Transverse colon (tissue), 4 donors: Measurements from ENCODE around the gene COX8C. TPM values are rescaled to one million over a fixed set of nuclear protein-coding genes. Genes with fewer than 3 reads are reported as not detected.
"Not testable (repeated sequence)": the region's sequence is repeated elsewhere in the genome, so short reads cannot be mapped to it uniquely, and the experiment has no call there.

Experiments
- DNase-seq: peaks from one replicate; pipeline ENCODE4 v3.0.0-alpha.2; 2019
- H3K27ac ChIP-seq, 4 donors: fragments of 200-600 bp; sonication (generic); 2 replicates each; pipeline ENCODE4 v1.5.1; 2016 to 2018; ENCODE audit warnings: inconsistent platforms in 4 of 4
- H3K27me3 ChIP-seq: fragments of 200-600 bp; sonication (generic); 2 replicates; pipeline ENCODE4 v1.5.1; 2017; ENCODE audit warnings: inconsistent platforms
- H3K36me3 ChIP-seq, 4 donors: fragments of 200-600 bp; sonication (generic); 2 replicates each; pipeline ENCODE4 v1.5.1; 2017 to 2019; ENCODE audit warnings: inconsistent platforms in 4 of 4
- H3K4me1 ChIP-seq, 4 donors: fragments of 200-600 bp; sonication (generic); 2 replicates each; pipeline ENCODE4 v1.5.1; 2017 to 2020; ENCODE audit warnings: inconsistent platforms in 4 of 4
- H3K4me3 ChIP-seq, 4 donors: fragments of 200-600 bp; sonication (generic); 1 replicate in 1 of 4; 2 replicates in 3 of 4; pipeline versions ENCODE4 v1.5.1 to v1.6.1; 2017 to 2019; ENCODE audit warnings: inconsistent platforms in 4 of 4
- H3K9me3 ChIP-seq, 2 donors: fragments of 200-600 bp; sonication (generic); 2 replicates each; pipeline ENCODE4 v1.5.1; 2017 to 2019; ENCODE audit warnings: inconsistent platforms in 2 of 2
- EP300 ChIP-seq: sonication (generic); formaldehyde crosslinking; IDR thresholded peaks from one replicate; pipeline ENCODE4 v1.6.1; 2017; ENCODE audit warnings: antibody characterized with exemption, low read depth
- POLR2A ChIP-seq: fragments of 450-650 bp; IDR thresholded peaks from one replicate; pipeline ENCODE4 v1.6.1; 2016; ENCODE audit warnings: antibody characterized with exemption, mild to moderate bottlenecking, moderate library complexity
- POLR2AphosphoS5 ChIP-seq, 3 donors: sonication (generic); formaldehyde crosslinking; IDR thresholded peaks; one replicate each; pipeline ENCODE4 v1.6.1; 2016; ENCODE audit warnings: antibody characterized with exemption in 3 of 3
- WGBS, 2 donors: methylation state at CpG; one replicate each; pipeline ENCODE4 v1.1.5; 2018; ENCODE audit warnings: low coverage in 1 of 2; 5-methylcytosine and 5-hydroxymethylcytosine counted together
- in situ Hi-C, 4 donors: fragments of 200-750 bp; cut with MboI; loops; one replicate each; pipeline versions ENCODE4 v1.15.0 to v1.15.1; 2017; ENCODE audit warnings: low sequenced_read_pairs in 3 of 4, low pct_ligation_motif_present in 1 of 4, low pct_unique_long_range_greater_than_20kb in 1 of 4
- intact Hi-C: fragments of 100-400 bp; cut with DNase I; formaldehyde crosslinking; loops from one replicate; pipeline ENCODE4 v1.15.1; 2023; ENCODE audit warnings: low total_unique reads
- small RNA-seq, 4 donors: library from RNA; depleted of rRNA; stranded (forward); fragments of <200 nt; gene quantifications; one replicate each; pipeline ENCODE3, GENCODE V24; 2016
- total RNA-seq, 4 donors: library from RNA; depleted of rRNA; stranded (reverse); fragments of >200 nt; gene quantifications; one replicate each; pipeline ENCODE4 v1.1.0, GENCODE V29; 2016
- TF ChIP-seq, protein P1 (sequence below), 5 experiments: fragments of 200-600 bp in 3 of 5; fragments of 450-650 bp in 2 of 5; sonication (generic) in 3 of 5; IDR thresholded peaks; 1 replicate in 2 of 5; 2 replicates in 3 of 5; pipeline ENCODE4 v1.5.1; 2016 to 2017; ENCODE audit warnings: antibody characterized with exemption in 5 of 5, inconsistent platforms in 3 of 5, mild to moderate bottlenecking in 2 of 5, moderate library complexity in 1 of 5

COX8C gene
- total RNA-seq, 4 donors from 2014 or later: not detected

DNA sequence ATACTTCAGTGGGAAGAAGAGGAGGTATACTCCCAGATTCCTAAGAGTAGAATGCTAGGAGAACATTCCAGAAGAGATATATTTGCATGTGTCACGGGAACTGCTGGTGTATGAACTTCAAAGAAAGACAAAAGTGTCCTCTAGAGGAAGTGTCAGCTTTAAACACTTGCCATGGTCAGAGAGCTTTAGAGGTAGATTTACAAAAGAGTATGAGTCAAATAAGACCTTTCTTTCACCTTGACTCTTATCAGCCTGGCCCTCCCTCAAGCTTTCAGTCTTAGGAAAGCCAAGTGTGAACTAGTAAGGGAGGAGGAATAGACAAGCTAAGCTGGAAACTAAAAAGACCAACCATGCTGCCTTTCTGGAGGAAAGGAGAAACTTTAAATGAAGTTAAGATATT is 34.7 kb downstream of the COX8C start:
- no peak for TF ChIP-seq POLR2A
- TF ChIP-seq, protein P1, sequence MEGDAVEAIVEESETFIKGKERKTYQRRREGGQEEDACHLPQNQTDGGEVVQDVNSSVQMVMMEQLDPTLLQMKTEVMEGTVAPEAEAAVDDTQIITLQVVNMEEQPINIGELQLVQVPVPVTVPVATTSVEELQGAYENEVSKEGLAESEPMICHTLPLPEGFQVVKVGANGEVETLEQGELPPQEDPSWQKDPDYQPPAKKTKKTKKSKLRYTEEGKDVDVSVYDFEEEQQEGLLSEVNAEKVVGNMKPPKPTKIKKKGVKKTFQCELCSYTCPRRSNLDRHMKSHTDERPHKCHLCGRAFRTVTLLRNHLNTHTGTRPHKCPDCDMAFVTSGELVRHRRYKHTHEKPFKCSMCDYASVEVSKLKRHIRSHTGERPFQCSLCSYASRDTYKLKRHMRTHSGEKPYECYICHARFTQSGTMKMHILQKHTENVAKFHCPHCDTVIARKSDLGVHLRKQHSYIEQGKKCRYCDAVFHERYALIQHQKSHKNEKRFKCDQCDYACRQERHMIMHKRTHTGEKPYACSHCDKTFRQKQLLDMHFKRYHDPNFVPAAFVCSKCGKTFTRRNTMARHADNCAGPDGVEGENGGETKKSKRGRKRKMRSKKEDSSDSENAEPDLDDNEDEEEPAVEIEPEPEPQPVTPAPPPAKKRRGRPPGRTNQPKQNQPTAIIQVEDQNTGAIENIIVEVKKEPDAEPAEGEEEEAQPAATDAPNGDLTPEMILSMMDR (IDR thresholded peaks at IDR 0.05): no peak
- TF ChIP-seq EP300: no peak
- TF ChIP-seq POLR2AphosphoS5 (IDR thresholded peaks at IDR 0.05): no peak
- no peak overlapping the region for H3K4me3 ChIP-seq
- peaks cover 5% of the 10 kb centered on the region for H3K27me3 ChIP-seq
- in situ Hi-C loops (no loop called here), intact Hi-C loops (no loop called here)
- H3K4me1 ChIP-seq: no peaks in the 10 kb centered on the region
- no peaks in the 10 kb centered on the region for H3K36me3 ChIP-seq
- H3K9me3 ChIP-seq: no peaks in the 10 kb centered on the region
- no peak overlapping the region for H3K27ac ChIP-seq
- 29 to 50% methylated on average over 1 of the region's 1 CpG for WGBS, 2 donors
- no peak for DNase-seq

DNA sequence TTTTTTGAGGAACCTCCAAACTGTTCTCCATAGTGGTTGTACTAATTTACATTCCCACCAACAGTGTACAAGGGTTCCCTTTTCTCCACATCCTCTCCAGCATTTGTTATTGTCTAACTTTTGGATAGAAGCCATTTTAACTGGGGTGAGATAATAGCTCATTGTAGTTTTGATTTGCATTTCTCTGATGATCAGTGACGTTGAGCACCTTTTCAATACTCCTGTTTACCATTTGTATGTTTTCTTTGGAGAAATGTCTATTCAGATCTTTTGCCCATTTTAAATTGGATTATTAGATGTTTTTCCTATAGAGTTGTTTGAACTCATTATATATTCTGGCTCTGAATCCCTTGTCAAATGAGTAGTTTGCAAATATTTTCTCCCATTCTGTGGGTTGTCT is 37.3 kb downstream of the COX8C start:
- H3K4me3 ChIP-seq, intact Hi-C loops, in situ Hi-C loops, H3K27me3 ChIP-seq, H3K36me3 ChIP-seq, H3K27ac ChIP-seq, DNase-seq, H3K9me3 ChIP-seq, H3K4me1 ChIP-seq: not testable (repeated sequence)
- WGBS, 2 donors: 20 to 64% methylated on average over 1 of the region's 1 CpG

DNA sequence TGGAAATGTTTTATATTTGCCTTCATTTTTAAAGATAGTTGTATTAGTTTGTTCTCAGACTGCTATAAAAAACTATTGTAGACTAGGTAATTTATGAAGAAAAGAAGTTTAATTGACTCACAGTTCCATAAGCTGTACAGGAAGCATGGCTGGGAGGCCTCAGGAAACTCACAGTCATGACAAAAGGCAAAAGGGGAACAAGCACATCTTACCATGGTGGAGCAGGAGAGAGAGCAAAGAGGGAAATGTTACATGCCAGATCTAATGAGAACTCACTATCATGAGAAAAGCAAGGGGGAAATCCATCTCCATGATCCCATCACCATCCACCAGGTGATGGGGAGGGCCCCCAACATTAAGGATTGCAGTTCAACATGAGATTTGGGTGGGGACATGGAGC is 48.2 kb downstream of the COX8C start:
- Histone ChIP-seq H3K4me1 (no peaks in the 10 kb centered on the region), H3K4me3 (no peak overlapping the region), H3K27ac (no peak overlapping the region), H3K9me3 (peaks cover 0 to 3% of the 10 kb centered on the region in 2 donors), H3K27me3 (no peaks in the 10 kb centered on the region), H3K36me3 (no peaks in the 10 kb centered on the region)
- no peak for TF ChIP-seq POLR2AphosphoS5 (IDR thresholded peaks at IDR 0.05)
- TF ChIP-seq, protein P1 (IDR thresholded peaks at IDR 0.05): no peak
- no peak for TF ChIP-seq EP300
- no peak for TF ChIP-seq POLR2A
- in situ Hi-C loops (no loop called here), intact Hi-C loops (no loop called here)
- no peak for DNase-seq

DNA sequence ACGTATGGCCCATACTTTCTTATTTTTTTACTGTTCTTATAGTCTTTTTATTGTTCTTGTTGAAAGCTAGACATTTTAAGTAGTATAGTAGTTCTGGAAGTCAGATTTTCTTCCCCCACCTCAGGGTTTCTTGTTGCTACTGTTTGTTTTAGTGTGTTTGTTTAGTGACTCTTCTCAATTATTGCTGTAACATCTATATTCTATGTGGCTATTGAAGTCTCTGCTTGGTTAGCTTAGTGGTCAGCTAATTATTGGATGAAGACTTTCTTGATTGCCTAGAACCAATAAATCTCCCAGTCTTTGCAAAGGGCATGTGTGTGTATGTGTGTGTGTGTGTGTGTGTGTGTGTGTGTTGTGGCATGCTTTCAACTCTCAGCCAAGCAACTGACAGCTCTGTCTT is 49.5 kb downstream of the COX8C start:
- Histone ChIP-seq H3K27me3 (no peaks in the 10 kb centered on the region), H3K27ac (no peak overlapping the region), H3K36me3 (no peaks in the 10 kb centered on the region), H3K9me3 (peaks cover 0 to 3% of the 10 kb centered on the region in 2 donors), H3K4me1 (no peaks in the 10 kb centered on the region), H3K4me3 (no peak overlapping the region)
- TF ChIP-seq POLR2A (no peak), POLR2AphosphoS5 (IDR thresholded peaks at IDR 0.05) (no peak), EP300 (no peak)
- TF ChIP-seq, protein P1 (IDR thresholded peaks at IDR 0.05): no peak
- DNase-seq: no peak
- in situ Hi-C loops: no loop called here
- intact Hi-C loops: no loop called here
- 69 to 86% methylated on average over 1 of the region's 1 CpG for WGBS, 2 donors

Small RNA genes lying within 50 kb of the gene (small RNA-seq; reads per million reads assigned to genes)
- gene RF00019: 0 reads per million in 4 donors

Other genes starting within 250 kb of the COX8C start
- gene ITPK1, start 231.3 kb upstream of the COX8C start, total RNA-seq: 100 to 1,000 TPM in 3 of 4 donors, 10 to 100 TPM in 1; 64.8 to 235 (median 128) TPM
- gene MOAP1, start 162.3 kb upstream of the COX8C start, total RNA-seq: 10 to 100 TPM in 2 of 4 donors, 1 to 10 TPM in 2; 2.2 to 28.1 (median 12.3) TPM
- gene LYSET, start 161.9 kb upstream of the COX8C start, total RNA-seq: 10 to 100 TPM in 1 of 4 donors, 1 to 10 TPM in 2, not detected in 1; 3.7 to 21.7 (median 9.1) TPM
- gene GON7, start 140.1 kb upstream of the COX8C start, total RNA-seq: 10 to 100 TPM in 2 of 4 donors, 1 to 10 TPM in 2; 4.5 to 29.4 (median 13.6) TPM
- gene UBR7, start 139.9 kb upstream of the COX8C start, total RNA-seq: 10 to 100 TPM; 19.1 to 76.4 (median 23.8) TPM
- 10 to 100 TPM; 37.4 to 53.1 (median 44.8) TPM for gene BTBD7, start 14.1 kb upstream of the COX8C start, total RNA-seq
- under 1 TPM in 2 of 4 donors, not detected in 2; 0.14 to 0.32 TPM for gene UNC79, start 83.8 kb downstream of the COX8C start, total RNA-seq